Measurements from ENCODE around the gene LAMP2.

LAMP2 gene

GRCh38 chrX:120456973-120457372 is 12.1 kb downstream of the LAMP2 start:
- DNase-seq (ENCODE audit: low read depth) = no peak

- DNase-seq (ENCODE audit: low read depth) = no peak
Measured at GRCh38 chrX:120453985-120454384, 15.1 kb downstream of the LAMP2 start.

GRCh38 chrX:120452131-120452530 is 17.0 kb downstream of the LAMP2 start:
- no peak for DNase-seq (ENCODE audit: low read depth)

GRCh38 chrX:120450163-120450562 is 18.9 kb downstream of the LAMP2 start:
- DNase-seq (ENCODE audit: low read depth) = no peak

GRCh38 chrX:120446498-120446897 is 22.6 kb downstream of the LAMP2 start:
- no peak for DNase-seq (ENCODE audit: low read depth)

- DNase-seq (ENCODE audit: low read depth) = no peak
Measured at GRCh38 chrX:120439921-120440320, 29.2 kb downstream of the LAMP2 start.

- DNase-seq (ENCODE audit: low read depth) = no peak
Measured at GRCh38 chrX:120429776-120430540, 39.1 kb downstream of the LAMP2 start.

GRCh38 chrX:120428309-120428708 is 40.8 kb downstream of the LAMP2 start:
- no peak for DNase-seq (ENCODE audit: low read depth)

GRCh38 chrX:120426599-120426998 is 42.5 kb downstream of the LAMP2 start:
- no peak for DNase-seq (ENCODE audit: low read depth)

GRCh38 chrX:120419463-120419862 is 49.6 kb downstream of the LAMP2 start:
- DNase-seq (ENCODE audit: low read depth) = no peak

- no peak for DNase-seq (ENCODE audit: low read depth)
Measured at GRCh38 chrX:120408168-120408567, 60.9 kb downstream of the LAMP2 start.

GRCh38 chrX:120406638-120407037 is 62.5 kb downstream of the LAMP2 start:
- DNase-seq (ENCODE audit: low read depth) = no peak

- no peak for DNase-seq (ENCODE audit: low read depth)
Measured at GRCh38 chrX:120402369-120402768, 66.7 kb downstream of the LAMP2 start.

- no peak for DNase-seq (ENCODE audit: low read depth)
Measured at GRCh38 chrX:120401301-120401700, 67.8 kb downstream of the LAMP2 start.

- DNase-seq (ENCODE audit: low read depth) = no peak
Measured at GRCh38 chrX:120380699-120381098, 88.4 kb downstream of the LAMP2 start.

- DNase-seq (ENCODE audit: low read depth) = no peak
Measured at GRCh38 chrX:120379937-120380681, 89.0 kb downstream of the LAMP2 start.

GRCh38 chrX:120378570-120378969 is 90.5 kb downstream of the LAMP2 start:
- DNase-seq (ENCODE audit: low read depth) = no peak

All from activated T-cell treated with anti-CD3 and anti-CD28 coated beads for 48 hours (primary cell).